ENCODE results near the gene BCL2L13. TPM values are rescaled to one million over a fixed set of nuclear protein-coding genes. Genes with fewer than 3 reads are reported as not detected.

BCL2L13 gene
- total RNA-seq, 1 donor from 2014 or later: 60.1 TPM

GRCh38 chr22:17597217-17597616, 41.3 kb upstream of the BCL2L13 start:
- Mint-ChIP-seq H3K4me3 (ENCODE audit: unreplicated experiment) (no peak overlapping the region), H3K27me3 (ENCODE audit: unreplicated experiment) (no peaks in the 10 kb centered on the region), H3K9me3 (ENCODE audit: unreplicated experiment) (no peaks in the 10 kb centered on the region), H3K4me1 (ENCODE audit: unreplicated experiment) (no peaks in the 10 kb centered on the region), H3K27ac (ENCODE audit: unreplicated experiment) (no peak overlapping the region), H3K36me3 (ENCODE audit: unreplicated experiment) (peaks cover 60% of the 10 kb centered on the region)
- no peak for DNase-seq (ENCODE audit: extremely low spot score, unreplicated experiment)
- TF ChIP-seq CTCF (IDR thresholded peaks at IDR 0.05): no peak

GRCh38 chr22:17598318-17598717, 40.2 kb upstream of the BCL2L13 start:
- H3K9me3 Mint-ChIP-seq (ENCODE audit: unreplicated experiment): no peaks in the 10 kb centered on the region
- H3K4me3 Mint-ChIP-seq (ENCODE audit: unreplicated experiment): no peak overlapping the region
- no peak overlapping the region for H3K27ac Mint-ChIP-seq (ENCODE audit: unreplicated experiment)
- DNase-seq (ENCODE audit: extremely low spot score, unreplicated experiment): no peak
- no peaks in the 10 kb centered on the region for H3K27me3 Mint-ChIP-seq (ENCODE audit: unreplicated experiment)
- peaks cover 51% of the 10 kb centered on the region for H3K36me3 Mint-ChIP-seq (ENCODE audit: unreplicated experiment)
- no peak for TF ChIP-seq CTCF (IDR thresholded peaks at IDR 0.05)
- H3K4me1 Mint-ChIP-seq (ENCODE audit: unreplicated experiment): no peaks in the 10 kb centered on the region

- TF ChIP-seq CTCF (IDR thresholded peaks at IDR 0.05): no peak
- H3K4me3 Mint-ChIP-seq (ENCODE audit: unreplicated experiment): no peak overlapping the region
- no peaks in the 10 kb centered on the region for H3K4me1 Mint-ChIP-seq (ENCODE audit: unreplicated experiment)
- no peaks in the 10 kb centered on the region for H3K27me3 Mint-ChIP-seq (ENCODE audit: unreplicated experiment)
- peaks cover 38% of the 10 kb centered on the region for H3K36me3 Mint-ChIP-seq (ENCODE audit: unreplicated experiment)
- H3K9me3 Mint-ChIP-seq (ENCODE audit: unreplicated experiment): no peaks in the 10 kb centered on the region
- H3K27ac Mint-ChIP-seq (ENCODE audit: unreplicated experiment): no peak overlapping the region
- no peak for DNase-seq (ENCODE audit: extremely low spot score, unreplicated experiment)
Measured at GRCh38 chr22:17601031-17601430, 37.5 kb upstream of the BCL2L13 start.

GRCh38 chr22:17603668-17604067, 34.9 kb upstream of the BCL2L13 start:
- H3K4me1 Mint-ChIP-seq (ENCODE audit: unreplicated experiment): no peaks in the 10 kb centered on the region
- H3K36me3 Mint-ChIP-seq (ENCODE audit: unreplicated experiment): peaks cover 21% of the 10 kb centered on the region
- DNase-seq (ENCODE audit: extremely low spot score, unreplicated experiment): no peak
- no peaks in the 10 kb centered on the region for H3K27me3 Mint-ChIP-seq (ENCODE audit: unreplicated experiment)
- H3K27ac Mint-ChIP-seq (ENCODE audit: unreplicated experiment): no peak overlapping the region
- no peak overlapping the region for H3K4me3 Mint-ChIP-seq (ENCODE audit: unreplicated experiment)
- H3K9me3 Mint-ChIP-seq (ENCODE audit: unreplicated experiment): no peaks in the 10 kb centered on the region
- TF ChIP-seq CTCF (IDR thresholded peaks at IDR 0.05): no peak

- no peak overlapping the region for H3K4me3 Mint-ChIP-seq (ENCODE audit: unreplicated experiment)
- no peak overlapping the region for H3K27ac Mint-ChIP-seq (ENCODE audit: unreplicated experiment)
- DNase-seq (ENCODE audit: extremely low spot score, unreplicated experiment): no peak
- no peak for TF ChIP-seq CTCF (IDR thresholded peaks at IDR 0.05)
- H3K36me3 Mint-ChIP-seq (ENCODE audit: unreplicated experiment): peaks cover 17% of the 10 kb centered on the region
- no peaks in the 10 kb centered on the region for H3K27me3 Mint-ChIP-seq (ENCODE audit: unreplicated experiment)
- H3K9me3 Mint-ChIP-seq (ENCODE audit: unreplicated experiment): no peaks in the 10 kb centered on the region
- H3K4me1 Mint-ChIP-seq (ENCODE audit: unreplicated experiment): no peaks in the 10 kb centered on the region
Measured at GRCh38 chr22:17606496-17606895, 32.1 kb upstream of the BCL2L13 start.

All from osteocyte (in vitro differentiated cells).